ENCODE results near the gene DNAJB2.

DNA sequence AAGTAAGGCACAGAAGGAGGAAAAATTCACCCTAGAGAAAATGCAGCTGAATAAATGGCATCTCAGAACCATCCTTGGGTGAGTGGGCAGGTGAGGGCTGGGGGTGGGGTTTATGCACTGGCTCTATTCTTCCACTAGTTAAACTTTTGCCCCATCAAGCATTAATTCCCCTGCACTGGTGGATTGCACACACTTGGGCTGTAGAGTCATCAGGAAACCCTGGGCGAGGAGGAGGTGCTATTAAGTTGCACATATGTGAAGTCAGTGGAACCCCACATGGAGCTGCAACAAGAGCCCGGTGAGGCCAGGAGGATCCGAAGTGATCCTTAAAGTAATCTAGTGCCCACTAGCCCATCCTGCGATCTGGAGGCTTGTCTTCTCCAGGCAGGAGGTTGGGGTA lies 6.8 kb upstream of the DNAJB2 start:
- TF ChIP-seq, protein P1, sequence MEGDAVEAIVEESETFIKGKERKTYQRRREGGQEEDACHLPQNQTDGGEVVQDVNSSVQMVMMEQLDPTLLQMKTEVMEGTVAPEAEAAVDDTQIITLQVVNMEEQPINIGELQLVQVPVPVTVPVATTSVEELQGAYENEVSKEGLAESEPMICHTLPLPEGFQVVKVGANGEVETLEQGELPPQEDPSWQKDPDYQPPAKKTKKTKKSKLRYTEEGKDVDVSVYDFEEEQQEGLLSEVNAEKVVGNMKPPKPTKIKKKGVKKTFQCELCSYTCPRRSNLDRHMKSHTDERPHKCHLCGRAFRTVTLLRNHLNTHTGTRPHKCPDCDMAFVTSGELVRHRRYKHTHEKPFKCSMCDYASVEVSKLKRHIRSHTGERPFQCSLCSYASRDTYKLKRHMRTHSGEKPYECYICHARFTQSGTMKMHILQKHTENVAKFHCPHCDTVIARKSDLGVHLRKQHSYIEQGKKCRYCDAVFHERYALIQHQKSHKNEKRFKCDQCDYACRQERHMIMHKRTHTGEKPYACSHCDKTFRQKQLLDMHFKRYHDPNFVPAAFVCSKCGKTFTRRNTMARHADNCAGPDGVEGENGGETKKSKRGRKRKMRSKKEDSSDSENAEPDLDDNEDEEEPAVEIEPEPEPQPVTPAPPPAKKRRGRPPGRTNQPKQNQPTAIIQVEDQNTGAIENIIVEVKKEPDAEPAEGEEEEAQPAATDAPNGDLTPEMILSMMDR (IDR thresholded peaks at IDR 0.05; ENCODE audit: extremely low read depth in 1 of 2, insufficient read depth in 1 of 2, low read depth in 1 of 2, low read length in 2 of 2): no peak
- TF ChIP-seq EZH2 (IDR thresholded peaks at IDR 0.05; ENCODE audit: borderline replicate concordance, low read depth, low read length, severe bottlenecking) (no peak), POLR2A (IDR thresholded peaks at IDR 0.05; ENCODE audit: low read depth, low read length) (no peak), MYC (IDR thresholded peaks at IDR 0.05; ENCODE audit: low read depth, low read length) (no peak)
- TF ChIP-seq, protein P2, sequence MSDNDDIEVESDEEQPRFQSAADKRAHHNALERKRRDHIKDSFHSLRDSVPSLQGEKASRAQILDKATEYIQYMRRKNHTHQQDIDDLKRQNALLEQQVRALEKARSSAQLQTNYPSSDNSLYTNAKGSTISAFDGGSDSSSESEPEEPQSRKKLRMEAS (IDR thresholded peaks at IDR 0.05; ENCODE audit: insufficient read depth, insufficient read length): no peak

Data from endothelial cell of umbilical vein (primary cell).